ENCODE results near the gene ORC4. TPM values are rescaled to one million over a fixed set of nuclear protein-coding genes. Genes with fewer than 3 reads are reported as not detected.

The ORC4 gene
- total RNA-seq (2022; extraction: Qiagen RNA extraction), result 26.6 to 38.4 TPM (median 34.6 TPM) in 5 replicates

DNA sequence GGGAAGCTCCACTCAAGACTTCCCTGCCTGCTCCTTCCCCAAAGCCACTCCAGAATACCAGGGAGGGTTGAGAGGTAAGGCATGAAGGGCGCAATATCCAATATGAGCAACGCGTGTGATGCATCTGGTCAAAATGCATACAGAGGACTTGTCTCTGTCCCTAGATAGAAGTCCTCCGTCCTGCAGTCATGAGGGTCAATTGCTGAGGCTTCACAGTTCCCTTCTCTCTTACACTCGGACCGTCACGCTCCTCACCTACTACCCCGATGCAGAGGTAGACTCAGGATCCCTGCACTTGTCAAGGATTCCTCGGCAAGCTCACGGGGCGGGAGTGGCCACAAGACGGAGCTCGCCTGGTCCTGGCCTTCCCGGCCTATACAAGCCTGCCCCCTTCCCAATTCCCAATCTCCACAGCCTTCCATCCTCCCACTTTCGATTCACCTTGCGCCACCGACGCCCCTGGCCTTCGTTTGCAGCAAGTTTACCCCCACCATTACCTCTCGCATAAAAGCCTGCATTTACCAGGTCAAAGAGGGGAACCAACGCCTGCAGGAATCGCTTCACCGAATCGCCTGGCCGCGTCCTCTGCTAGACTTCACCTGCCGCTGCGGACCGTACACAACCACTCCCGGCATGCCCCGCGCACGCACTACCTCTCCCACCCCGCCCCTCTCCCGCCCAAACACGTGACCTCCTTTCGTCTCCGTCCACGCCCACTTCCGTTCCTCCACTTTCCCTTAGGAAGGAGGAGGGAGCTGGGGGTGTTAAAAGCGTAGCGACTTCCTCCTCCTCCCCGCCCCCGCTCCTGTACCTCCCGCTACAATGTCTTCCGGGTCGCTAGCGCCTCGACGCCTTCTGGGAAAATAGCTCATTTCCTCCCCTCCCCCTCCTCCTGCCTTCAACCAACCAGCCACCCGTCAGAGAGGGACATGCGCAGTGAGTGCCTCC is at the start of gene ORC4:
Gene ORC4, minus strand, starts transcription at position 627 of the 948 bp plus-strand sequence. CDS start 44,779 bp downstream, outside the sequence.

DNA sequence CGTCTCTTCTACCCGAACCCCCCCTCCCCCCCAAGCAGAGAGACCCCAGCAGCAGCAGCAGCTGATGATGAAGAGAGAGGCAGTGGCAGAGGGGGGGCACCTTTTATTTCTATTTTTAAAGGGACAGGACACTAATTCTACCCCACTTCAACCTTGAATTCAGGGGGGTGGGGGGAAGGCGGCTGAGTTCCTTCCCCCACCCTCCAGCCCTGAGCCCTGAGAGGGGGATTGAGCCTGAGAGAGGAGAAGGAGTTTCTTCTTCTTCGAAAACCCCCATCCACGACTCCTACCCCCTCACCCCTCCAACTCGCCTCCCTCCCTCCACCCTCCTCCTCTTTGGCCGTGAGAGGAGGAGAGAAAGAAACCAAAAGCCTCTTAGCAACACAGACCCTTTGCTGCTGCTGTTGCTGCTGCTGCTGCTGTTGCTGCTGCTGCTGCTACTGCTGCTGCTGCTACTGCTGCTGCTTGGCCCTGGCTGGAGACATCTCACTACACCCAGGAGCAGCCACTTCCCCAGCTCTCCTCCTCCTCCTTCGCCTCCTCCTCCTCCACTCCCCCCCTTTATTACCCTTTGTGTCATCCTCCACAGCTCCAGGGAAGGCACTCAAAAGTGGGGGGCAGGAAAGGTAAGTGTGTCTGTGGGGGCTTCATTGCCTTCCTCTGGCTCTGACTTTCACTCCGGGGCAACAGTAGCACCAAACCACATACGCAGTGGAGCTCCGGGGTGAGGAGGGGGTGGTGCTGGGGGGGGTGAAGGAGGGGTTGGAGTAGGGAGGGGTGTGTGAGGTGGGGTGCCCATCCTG is 723 bp upstream of the ORC4 start, which contains the start of gene MBD5:
Gene MBD5, plus strand, starts transcription at position 33 of the 803 bp plus-strand sequence.

Other genes with a start within 250 kb of the ORC4 start
- gene ACVR2A, start 175.7 kb downstream of the ORC4 start, total RNA-seq (2022; extraction: Qiagen RNA extraction), result 3.3 to 4.0 TPM (median 3.5 TPM) in 5 replicates
- gene MBD5, start 354 bp upstream of the ORC4 start, total RNA-seq (2022; extraction: Qiagen RNA extraction), result 5.4 to 7.4 TPM (median 5.8 TPM) in 5 replicates

All from A549 treated with dexamethasone at 1 μM for 4 hours (cell line).